WTC11 (cell line): ENCODE data around the gene PLXND1.

Source experiments
- CREB1 ChIP-seq: sonication (generic); formaldehyde crosslinking; IDR thresholded peaks from 2 replicates; pipeline ENCODE4 v1.8.0; 2023; ENCODE audit warnings: mild to moderate bottlenecking, missing genetic modification reagents
- CREM ChIP-seq: sonication (generic); formaldehyde crosslinking; IDR thresholded peaks from 2 replicates; pipeline ENCODE4 v1.8.1; 2022; ENCODE audit warnings: mild to moderate bottlenecking, missing genetic modification reagents, moderate library complexity
- FOXJ3 ChIP-seq: sonication (generic); formaldehyde crosslinking; IDR thresholded peaks from 2 replicates; pipeline ENCODE4 v1.9.0; 2021; ENCODE audit warnings: missing genetic modification reagents, mild to moderate bottlenecking, borderline replicate concordance
- MAX ChIP-seq: sonication (generic); formaldehyde crosslinking; IDR thresholded peaks from 2 replicates; pipeline ENCODE4 v1.8.0; 2022; ENCODE audit warnings: mild to moderate bottlenecking, missing genetic modification reagents
- NR2C2 ChIP-seq: sonication (generic); formaldehyde crosslinking; IDR thresholded peaks from 2 replicates; pipeline ENCODE4 v1.8.0; 2022; ENCODE audit warnings: mild to moderate bottlenecking, missing genetic modification reagents
- NR3C1 ChIP-seq: sonication (generic); formaldehyde crosslinking; conservative IDR thresholded peaks from 2 replicates; pipeline ENCODE4 v1.8.1; 2023; ENCODE audit warnings: low read depth, mild to moderate bottlenecking, missing genetic modification reagents
- TCF7 ChIP-seq: sonication (generic); formaldehyde crosslinking; IDR thresholded peaks from 2 replicates; pipeline ENCODE4 v1.8.0; 2022; ENCODE audit warnings: mild to moderate bottlenecking, low read depth, missing genetic modification reagents, moderate library complexity
- ZBTB21 ChIP-seq: sonication (generic); formaldehyde crosslinking; IDR thresholded peaks from 2 replicates; pipeline ENCODE4 v1.8.1; 2023; ENCODE audit warnings: mild to moderate bottlenecking, missing genetic modification reagents, borderline replicate concordance
- TF ChIP-seq, protein P1 (sequence below): fragments of 200-600 bp; IDR thresholded peaks from 2 replicates; pipeline ENCODE4 v1.8.0; 2022; ENCODE audit warnings: antibody characterized with exemption
- TF ChIP-seq, protein P2 (sequence below): sonication (generic); formaldehyde crosslinking; IDR thresholded peaks from 2 replicates; pipeline ENCODE4 v1.8.0; 2022; ENCODE audit warnings: missing genetic modification reagents

DNA sequence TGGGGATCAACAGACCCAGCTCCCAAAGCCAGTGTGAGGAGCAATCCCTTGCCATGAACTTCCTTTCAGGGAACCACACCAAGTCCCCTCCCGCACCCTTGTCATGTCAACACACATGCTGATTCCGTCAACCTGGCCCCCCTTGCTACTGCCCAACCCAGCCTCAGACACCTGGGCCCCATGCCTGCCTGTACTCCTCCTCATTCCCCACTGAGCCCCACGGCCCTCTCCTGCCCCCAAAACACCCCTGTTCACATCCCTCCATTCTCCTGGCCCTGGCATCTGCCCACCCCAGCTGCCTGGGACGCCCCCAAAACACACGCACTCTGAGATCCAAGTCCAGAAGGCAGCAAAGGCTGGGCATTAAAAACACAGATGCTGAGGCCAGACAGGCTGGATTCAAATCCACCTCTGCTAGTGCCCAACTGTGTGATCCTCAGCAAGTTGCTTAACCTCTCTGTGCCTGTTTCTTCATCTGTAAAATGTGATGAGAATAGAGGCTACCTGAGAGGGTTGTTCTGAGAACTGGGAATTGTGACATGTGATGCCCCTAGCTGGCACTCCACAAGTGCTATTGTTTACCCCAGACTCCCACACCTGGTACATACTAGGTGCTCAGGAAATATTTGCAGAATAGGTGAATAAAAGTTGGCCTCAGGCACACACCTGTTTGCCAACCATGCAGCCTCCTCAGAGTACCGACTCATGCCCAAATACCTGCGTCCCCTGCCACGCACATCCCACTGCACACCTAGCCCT is 2.3 kb downstream of the PLXND1 start:
- TF ChIP-seq, protein P1, sequence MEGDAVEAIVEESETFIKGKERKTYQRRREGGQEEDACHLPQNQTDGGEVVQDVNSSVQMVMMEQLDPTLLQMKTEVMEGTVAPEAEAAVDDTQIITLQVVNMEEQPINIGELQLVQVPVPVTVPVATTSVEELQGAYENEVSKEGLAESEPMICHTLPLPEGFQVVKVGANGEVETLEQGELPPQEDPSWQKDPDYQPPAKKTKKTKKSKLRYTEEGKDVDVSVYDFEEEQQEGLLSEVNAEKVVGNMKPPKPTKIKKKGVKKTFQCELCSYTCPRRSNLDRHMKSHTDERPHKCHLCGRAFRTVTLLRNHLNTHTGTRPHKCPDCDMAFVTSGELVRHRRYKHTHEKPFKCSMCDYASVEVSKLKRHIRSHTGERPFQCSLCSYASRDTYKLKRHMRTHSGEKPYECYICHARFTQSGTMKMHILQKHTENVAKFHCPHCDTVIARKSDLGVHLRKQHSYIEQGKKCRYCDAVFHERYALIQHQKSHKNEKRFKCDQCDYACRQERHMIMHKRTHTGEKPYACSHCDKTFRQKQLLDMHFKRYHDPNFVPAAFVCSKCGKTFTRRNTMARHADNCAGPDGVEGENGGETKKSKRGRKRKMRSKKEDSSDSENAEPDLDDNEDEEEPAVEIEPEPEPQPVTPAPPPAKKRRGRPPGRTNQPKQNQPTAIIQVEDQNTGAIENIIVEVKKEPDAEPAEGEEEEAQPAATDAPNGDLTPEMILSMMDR, result no peak
- TF ChIP-seq CREM (CRISPR knock-in tag) (no peak), CREB1 (CRISPR knock-in tag) (no peak), TCF7 (no peak), ZBTB21 (CRISPR knock-in tag) (no peak), NR3C1 (CRISPR knock-in tag) (no peak), NR2C2 (CRISPR knock-in tag) (no peak), FOXJ3 (no peak), MAX (CRISPR knock-in tag) (no peak)
- TF ChIP-seq, protein P2, sequence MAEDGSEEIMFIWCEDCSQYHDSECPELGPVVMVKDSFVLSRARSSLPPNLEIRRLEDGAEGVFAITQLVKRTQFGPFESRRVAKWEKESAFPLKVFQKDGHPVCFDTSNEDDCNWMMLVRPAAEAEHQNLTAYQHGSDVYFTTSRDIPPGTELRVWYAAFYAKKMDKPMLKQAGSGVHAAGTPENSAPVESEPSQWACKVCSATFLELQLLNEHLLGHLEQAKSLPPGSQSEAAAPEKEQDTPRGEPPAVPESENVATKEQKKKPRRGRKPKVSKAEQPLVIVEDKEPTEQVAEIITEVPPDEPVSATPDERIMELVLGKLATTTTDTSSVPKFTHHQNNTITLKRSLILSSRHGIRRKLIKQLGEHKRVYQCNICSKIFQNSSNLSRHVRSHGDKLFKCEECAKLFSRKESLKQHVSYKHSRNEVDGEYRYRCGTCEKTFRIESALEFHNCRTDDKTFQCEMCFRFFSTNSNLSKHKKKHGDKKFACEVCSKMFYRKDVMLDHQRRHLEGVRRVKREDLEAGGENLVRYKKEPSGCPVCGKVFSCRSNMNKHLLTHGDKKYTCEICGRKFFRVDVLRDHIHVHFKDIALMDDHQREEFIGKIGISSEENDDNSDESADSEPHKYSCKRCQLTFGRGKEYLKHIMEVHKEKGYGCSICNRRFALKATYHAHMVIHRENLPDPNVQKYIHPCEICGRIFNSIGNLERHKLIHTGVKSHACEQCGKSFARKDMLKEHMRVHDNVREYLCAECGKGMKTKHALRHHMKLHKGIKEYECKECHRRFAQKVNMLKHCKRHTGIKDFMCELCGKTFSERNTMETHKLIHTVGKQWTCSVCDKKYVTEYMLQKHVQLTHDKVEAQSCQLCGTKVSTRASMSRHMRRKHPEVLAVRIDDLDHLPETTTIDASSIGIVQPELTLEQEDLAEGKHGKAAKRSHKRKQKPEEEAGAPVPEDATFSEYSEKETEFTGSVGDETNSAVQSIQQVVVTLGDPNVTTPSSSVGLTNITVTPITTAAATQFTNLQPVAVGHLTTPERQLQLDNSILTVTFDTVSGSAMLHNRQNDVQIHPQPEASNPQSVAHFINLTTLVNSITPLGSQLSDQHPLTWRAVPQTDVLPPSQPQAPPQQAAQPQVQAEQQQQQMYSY, result no peak
